DOHH2 (cell line): Measurements from ENCODE around the gene ARHGEF12.
"Not testable (repeated sequence)": the region's sequence is repeated elsewhere in the genome, so short reads cannot be mapped to it uniquely, and the experiment has no call there.

Experiments
- H3F3A ChIP-seq: fragments of 200-600 bp; sonication (generic), shearing (Covaris generic); 2 replicates; pipeline ENCODE4 v1.6.0; 2016; ENCODE audit warnings: antibody characterized with exemption, mild to moderate bottlenecking; ENCODE audit not compliant: control insufficient read depth, insufficient read depth
- H3K27ac ChIP-seq: fragments of 200-600 bp; sonication (generic); 2 replicates; pipeline ENCODE4 v1.5.1; 2014; ENCODE audit warnings: low read depth, mild to moderate bottlenecking, low read length, moderate library complexity
- H3K27me3 ChIP-seq: fragments of 200-600 bp; sonication (generic); 2 replicates; pipeline ENCODE4 v1.6.1; 2014; ENCODE audit warnings: mild to moderate bottlenecking, low read length, mixed read lengths; ENCODE audit not compliant: control insufficient read depth
- H3K36me3 ChIP-seq: fragments of 200-600 bp; sonication (generic); 2 replicates; pipeline ENCODE4 v1.6.1; 2014; ENCODE audit warnings: mild to moderate bottlenecking, low read length, moderate library complexity, mixed read lengths; ENCODE audit not compliant: control insufficient read depth
- H3K4me1 ChIP-seq: fragments of 200-600 bp; sonication (generic); 2 replicates; pipeline ENCODE4 v1.6.1; 2014; ENCODE audit warnings: mild to moderate bottlenecking, low read length, mixed read lengths; ENCODE audit not compliant: control insufficient read depth
- H3K4me2 ChIP-seq: fragments of 200-600 bp; sonication (generic); 2 replicates; pipeline ENCODE4 v1.6.0; 2014; ENCODE audit warnings: mild to moderate bottlenecking, low read length, moderate library complexity
- H3K4me3 ChIP-seq: fragments of 200-600 bp; sonication (generic); 2 replicates; pipeline ENCODE4 v1.5.1; 2014; ENCODE audit warnings: mild to moderate bottlenecking, low read length, mixed read lengths
- H3K79me2 ChIP-seq: fragments of 200-600 bp; sonication (generic); 2 replicates; pipeline ENCODE4 v1.6.1; 2014; ENCODE audit warnings: mild to moderate bottlenecking, low read length, mixed read lengths; ENCODE audit not compliant: control insufficient read depth
- H3K9me2 ChIP-seq: fragments of 200-600 bp; sonication (generic); replicated peaks from 2 replicates; pipeline ENCODE4 v1.6.1; 2014; ENCODE audit warnings: mild to moderate bottlenecking, low read length, mixed read lengths; ENCODE audit not compliant: control insufficient read depth
- H3K9me3 ChIP-seq: fragments of 200-600 bp; sonication (generic); 2 replicates; pipeline ENCODE4 v1.6.1; 2014; ENCODE audit warnings: antibody characterized with exemption, low read length, mixed read lengths; ENCODE audit not compliant: control insufficient read depth, insufficient read depth
- H4K20me1 ChIP-seq: fragments of 200-600 bp; sonication (generic); 2 replicates; pipeline ENCODE4 v1.6.0; 2014; ENCODE audit warnings: low read depth, mild to moderate bottlenecking, antibody characterized with exemption, low read length, moderate library complexity; ENCODE audit not compliant: control insufficient read depth, insufficient read depth
- CTCF ChIP-seq: fragments of 200-600 bp; sonication (generic); IDR thresholded peaks from one replicate; pipeline ENCODE4 v1.5.1; 2014; ENCODE audit warnings: antibody characterized with exemption, mild to moderate bottlenecking, low read depth, low read length; ENCODE audit not compliant: poor library complexity, severe bottlenecking
- EZH2phosphoT487 ChIP-seq: fragments of 200-600 bp; sonication (generic); IDR thresholded peaks from 2 replicates; pipeline ENCODE4 v1.6.1; 2017; ENCODE audit warnings: borderline replicate concordance, mild to moderate bottlenecking, antibody characterized with exemption, low read length, moderate library complexity, mixed read lengths

The ARHGEF12 gene

GRCh38 chr11:120500414-120501071, 164.3 kb downstream of the ARHGEF12 start:
- H3F3A ChIP-seq: no peaks in the 10 kb centered on the region
- no peaks in the 10 kb centered on the region for H3K9me2 ChIP-seq
- H3K36me3 ChIP-seq: no peaks in the 10 kb centered on the region
- H3K4me2 ChIP-seq: no peak overlapping the region
- H3K27me3 ChIP-seq: peaks cover 6% of the 10 kb centered on the region
- no peaks in the 10 kb centered on the region for H4K20me1 ChIP-seq
- no peak overlapping the region for H3K27ac ChIP-seq
- H3K9me3 ChIP-seq: no peaks in the 10 kb centered on the region
- no peak overlapping the region for H3K4me3 ChIP-seq
- TF ChIP-seq EZH2phosphoT487 (no peak), CTCF (no peak)
- no peaks in the 10 kb centered on the region for H3K4me1 ChIP-seq
- no peaks in the 10 kb centered on the region for H3K79me2 ChIP-seq

- no peaks in the 10 kb centered on the region for H3F3A ChIP-seq
- TF ChIP-seq CTCF (no peak), EZH2phosphoT487 (no peak)
- H3K9me2 ChIP-seq: no peaks in the 10 kb centered on the region
- H4K20me1 ChIP-seq: 0 out of 2 replicates have a peak, but pooled peaks cover 2% of the 10 kb centered on the region
- no peak overlapping the region for H3K4me3 ChIP-seq
- H3K27me3 ChIP-seq: peaks cover 10% of the 10 kb centered on the region
- H3K4me2 ChIP-seq: no peak overlapping the region
- no peaks in the 10 kb centered on the region for H3K4me1 ChIP-seq
- no peaks in the 10 kb centered on the region for H3K36me3 ChIP-seq
- H3K27ac ChIP-seq: no peak overlapping the region
- H3K79me2 ChIP-seq: no peaks in the 10 kb centered on the region
- H3K9me3 ChIP-seq: no peaks in the 10 kb centered on the region
Observed at GRCh38 chr11:120501440-120501839, 165.2 kb downstream of the ARHGEF12 start.

- Histone ChIP-seq H4K20me1 (0 out of 2 replicates have a peak, but pooled peaks cover 2% of the 10 kb centered on the region), H3K27ac (no peak overlapping the region), H3K9me3 (no peaks in the 10 kb centered on the region), H3K4me1 (no peaks in the 10 kb centered on the region), H3F3A (no peaks in the 10 kb centered on the region), H3K4me3 (no peak overlapping the region), H3K79me2 (no peaks in the 10 kb centered on the region), H3K4me2 (no peak overlapping the region), H3K27me3 (peaks cover 11% of the 10 kb centered on the region), H3K36me3 (no peaks in the 10 kb centered on the region), H3K9me2 (no peaks in the 10 kb centered on the region)
- no peak for TF ChIP-seq CTCF
- TF ChIP-seq EZH2phosphoT487: no peak
Observed at GRCh38 chr11:120501976-120502755, 166.0 kb downstream of the ARHGEF12 start.

GRCh38 chr11:120503529-120503928, 167.3 kb downstream of the ARHGEF12 start:
- H3K27me3 ChIP-seq: peaks cover 11% of the 10 kb centered on the region
- H4K20me1 ChIP-seq, H3K4me1 ChIP-seq, H3K4me2 ChIP-seq, H3K36me3 ChIP-seq, H3K79me2 ChIP-seq, H3K9me2 ChIP-seq, H3K4me3 ChIP-seq, H3K27ac ChIP-seq, H3F3A ChIP-seq, H3K9me3 ChIP-seq: not testable (repeated sequence)
